ENCODE results near the gene TBC1D5.
"Not testable (repeated sequence)": the region's sequence is repeated elsewhere in the genome, so short reads cannot be mapped to it uniquely, and the experiment has no call there.

Gene TBC1D5

GRCh38 chr3:17532446-17532845 lies 210.0 kb downstream of the TBC1D5 start:
- not testable (repeated sequence) for DNase-seq

GRCh38 chr3:17529677-17530076 lies 212.8 kb downstream of the TBC1D5 start:
- no peak for DNase-seq

- DNase-seq = peak; percentile 41
Measured at GRCh38 chr3:17518189-17519059, 224.0 kb downstream of the TBC1D5 start.

GRCh38 chr3:17515445-17516234 lies 226.8 kb downstream of the TBC1D5 start:
- DNase-seq = no peak

- no peak for DNase-seq
Measured at GRCh38 chr3:17514597-17514996, 227.8 kb downstream of the TBC1D5 start.

GRCh38 chr3:17510265-17510664 lies 232.2 kb downstream of the TBC1D5 start:
- DNase-seq = no peak

- no peak for DNase-seq
Measured at GRCh38 chr3:17508180-17508752, 234.2 kb downstream of the TBC1D5 start.

- no peak for DNase-seq
Measured at GRCh38 chr3:17507480-17507879, 235.0 kb downstream of the TBC1D5 start.

GRCh38 chr3:17505856-17506255 lies 236.6 kb downstream of the TBC1D5 start:
- DNase-seq = no peak

GRCh38 chr3:17501745-17502144 lies 240.7 kb downstream of the TBC1D5 start:
- no peak for DNase-seq

- DNase-seq = no peak
Measured at GRCh38 chr3:17500618-17501017, 241.8 kb downstream of the TBC1D5 start.

- DNase-seq = no peak
Measured at GRCh38 chr3:17494117-17494809, 248.2 kb downstream of the TBC1D5 start.

- DNase-seq = no peak
Measured at GRCh38 chr3:17491601-17492000, 250.8 kb downstream of the TBC1D5 start.

- DNase-seq = not testable (repeated sequence)
Measured at GRCh38 chr3:17491190-17491589, 251.2 kb downstream of the TBC1D5 start.

- DNase-seq = no peak
Measured at GRCh38 chr3:17489139-17489538, 253.3 kb downstream of the TBC1D5 start.

- DNase-seq = no peak
Measured at GRCh38 chr3:17481116-17481515, 261.3 kb downstream of the TBC1D5 start.

- DNase-seq = no peak
Measured at GRCh38 chr3:17479681-17480405, 262.6 kb downstream of the TBC1D5 start.

- DNase-seq = no peak
Measured at GRCh38 chr3:17478673-17479072, 263.8 kb downstream of the TBC1D5 start.

GRCh38 chr3:17473761-17474160 lies 268.7 kb downstream of the TBC1D5 start:
- no peak for DNase-seq

GRCh38 chr3:17469954-17470353 lies 272.5 kb downstream of the TBC1D5 start:
- DNase-seq = no peak

- no peak for DNase-seq
Measured at GRCh38 chr3:17469520-17469919, 272.9 kb downstream of the TBC1D5 start.

GRCh38 chr3:17466028-17466427 lies 276.4 kb downstream of the TBC1D5 start:
- DNase-seq = no peak
